HepG2 (cell line): ENCODE results near the gene UBL7. TPM values are rescaled to one million over a fixed set of nuclear protein-coding genes. Genes with fewer than 3 reads are reported as not detected.

Experiments used
- BATF2 ChIP-seq: sonication (generic); formaldehyde crosslinking; IDR thresholded peaks from 2 replicates; pipeline ENCODE4 v1.8.0; 2022; ENCODE audit warnings: mild to moderate bottlenecking, missing genetic modification reagents, moderate library complexity
- DR1 ChIP-seq: sonication (generic); formaldehyde crosslinking; IDR thresholded peaks from 2 replicates; pipeline ENCODE4 v1.8.0; 2021; ENCODE audit warnings: mild to moderate bottlenecking, missing genetic modification reagents, inconsistent platforms
- DZIP1 ChIP-seq: sonication (generic); formaldehyde crosslinking; IDR thresholded peaks from 2 replicates; pipeline ENCODE4 v1.5.0; 2020; ENCODE audit warnings: mild to moderate bottlenecking, missing genetic modification reagents
- ETS1 ChIP-seq: sonication (generic); formaldehyde crosslinking; IDR thresholded peaks from 2 replicates; pipeline ENCODE4 v1.4.0; 2020; ENCODE audit warnings: missing genetic modification reagents
- FOSL1 ChIP-seq: sonication (generic); formaldehyde crosslinking; IDR thresholded peaks from 2 replicates; pipeline ENCODE4 v1.9.0; 2021; ENCODE audit warnings: missing genetic modification reagents, borderline replicate concordance
- HNRNPK ChIP-seq: fragments of 200-400 bp; formaldehyde crosslinking; IDR thresholded peaks from 2 replicates; pipeline ENCODE4 v1.6.1; 2018; ENCODE audit warnings: low read length, low read depth, moderate library complexity, mild to moderate bottlenecking; ENCODE audit not compliant: poor library complexity, severe bottlenecking
- SOX13 ChIP-seq, 3 experiments: fragments of 450-650 bp in 1 of 3; sonication (generic) in 1 of 3; formaldehyde crosslinking in 1 of 3; IDR thresholded peaks in 2 of 3; conservative IDR thresholded peaks in 1 of 3; 2 replicates each; pipeline versions ENCODE4 v1.5.0 to v1.6.1; 2016 to 2020; ENCODE audit warnings: antibody characterized with exemption in 1 of 3, mild to moderate bottlenecking in 1 of 3, missing compliant biosample characterization in 1 of 3, missing genetic modification reagents in 1 of 3, moderate library complexity in 1 of 3
- ZFP90 ChIP-seq: sonication (generic); formaldehyde crosslinking; IDR thresholded peaks from 2 replicates; pipeline ENCODE4 v1.8.0; 2022; ENCODE audit warnings: missing genetic modification reagents, mild to moderate bottlenecking, inconsistent platforms, borderline replicate concordance
- ZNF124 ChIP-seq: sonication (generic); formaldehyde crosslinking; IDR thresholded peaks from 2 replicates; pipeline ENCODE4 v1.4.0; 2020; ENCODE audit warnings: missing genetic modification reagents
- ZNF18 ChIP-seq: sonication (generic); formaldehyde crosslinking; IDR thresholded peaks from 2 replicates; pipeline ENCODE4 v1.8.0; 2022; ENCODE audit warnings: mild to moderate bottlenecking, missing genetic modification reagents; ENCODE audit not compliant: insufficient replicate concordance
- ZNF180 ChIP-seq: sonication (generic); formaldehyde crosslinking; IDR thresholded peaks from 2 replicates; pipeline ENCODE4 v1.4.0; 2020; ENCODE audit warnings: low read depth, missing genetic modification reagents, borderline replicate concordance
- ZNF256 ChIP-seq: sonication (generic); formaldehyde crosslinking; conservative IDR thresholded peaks from 2 replicates; pipeline ENCODE4 v1.4.0; 2020; ENCODE audit warnings: missing genetic modification reagents
- ZNF30 ChIP-seq: sonication (generic); formaldehyde crosslinking; IDR thresholded peaks from 2 replicates; pipeline ENCODE4 v1.5.0; 2020; ENCODE audit warnings: mild to moderate bottlenecking, missing genetic modification reagents
- ZNF441 ChIP-seq: sonication (generic); formaldehyde crosslinking; IDR thresholded peaks from 2 replicates; pipeline ENCODE4 v1.7.0; 2021; ENCODE audit warnings: missing genetic modification reagents, borderline replicate concordance
- ZNF512 ChIP-seq: sonication (generic); formaldehyde crosslinking; IDR thresholded peaks from 2 replicates; pipeline ENCODE4 v1.4.0; 2020; ENCODE audit warnings: mild to moderate bottlenecking, missing genetic modification reagents
- ZNF530 ChIP-seq: sonication (generic); formaldehyde crosslinking; IDR thresholded peaks from 2 replicates; pipeline ENCODE4 v1.5.0; 2020; ENCODE audit warnings: low read depth, mild to moderate bottlenecking, missing genetic modification reagents
- ZNF652 ChIP-seq: IDR thresholded peaks from 2 replicates; pipeline ENCODE4 v1.6.1; 2016; ENCODE audit warnings: low read depth, borderline replicate concordance
- ZNF670 ChIP-seq: sonication (generic); formaldehyde crosslinking; IDR thresholded peaks from 2 replicates; pipeline ENCODE4 v1.8.0; 2022; ENCODE audit warnings: mild to moderate bottlenecking, missing genetic modification reagents, borderline replicate concordance
- ZNF737 ChIP-seq: sonication (generic); formaldehyde crosslinking; IDR thresholded peaks from 2 replicates; pipeline ENCODE4 v1.5.0; 2020; ENCODE audit warnings: missing genetic modification reagents, mild to moderate bottlenecking, borderline replicate concordance
- ZNF775 ChIP-seq: sonication (generic); formaldehyde crosslinking; IDR thresholded peaks from 2 replicates; pipeline ENCODE4 v1.4.0; 2020; ENCODE audit warnings: missing genetic modification reagents, mild to moderate bottlenecking, moderate library complexity, borderline replicate concordance
- ZNF777 ChIP-seq: sonication (generic); formaldehyde crosslinking; IDR thresholded peaks from 2 replicates; pipeline ENCODE4 v1.4.0; 2020; ENCODE audit warnings: missing genetic modification reagents
- ZSCAN25 ChIP-seq: sonication (generic); formaldehyde crosslinking; IDR thresholded peaks from 2 replicates; pipeline ENCODE4 v1.8.0; 2022; ENCODE audit warnings: mild to moderate bottlenecking, missing genetic modification reagents
- polyA plus RNA-seq, 8 experiments: library from polyadenylated mRNA; depleted of rRNA in 3 of 8; stranded (reverse) in 7 of 8; unstranded in 1 of 8; fragments of >200 nt; fragmentation: Illumina TruSeq in 4 of 8; extraction: Trizol in 4 of 8; gene quantifications; 2 replicates each; pipeline versions ENCODE4 v1.2.1 to v1.2.3, GENCODE V29; 2011 to 2016; ENCODE audit warnings: low read depth in 4 of 8, missing spikeins in 1 of 8, mixed read lengths in 1 of 8; ENCODE audit not compliant: insufficient read depth in 1 of 8
- total RNA-seq, 5 experiments: library from RNA; depleted of rRNA; stranded (reverse); fragments of >200 nt; fragmentation: Illumina TruSeq; extraction: Trizol; gene quantifications; 2 replicates each; pipeline ENCODE4 v1.2.3, GENCODE V29; 2016; ENCODE audit warnings: low read depth in 1 of 5

UBL7 gene
- total and polyA plus RNA-seq, 2 of the 13 experiments (the other 11 are each of a cell fraction or from before 2014, with no cell fraction given) = 55.0 to 63.5 TPM

DNA sequence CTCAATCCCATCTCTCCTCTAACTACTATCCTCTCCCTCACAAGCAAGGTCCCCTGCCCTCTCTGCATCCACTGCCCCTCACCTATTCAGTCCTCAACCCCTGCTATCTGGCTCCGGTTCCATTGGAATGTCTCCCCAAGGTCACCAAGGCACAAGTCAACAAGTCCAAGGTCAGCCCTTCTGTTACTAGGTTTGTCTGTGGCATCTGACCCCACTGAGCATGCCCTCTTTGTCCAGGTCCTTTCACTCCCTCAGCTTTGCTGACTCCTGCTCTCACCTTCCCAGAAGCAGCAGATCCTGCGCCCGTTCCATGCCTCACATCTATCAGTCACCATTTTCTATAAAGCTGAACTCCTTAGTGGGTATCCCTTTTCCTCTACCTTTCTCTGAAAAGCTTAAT lies 18.9 kb downstream of the UBL7 start (continued):
- no peak for TF ChIP-seq ZNF670 (CRISPR knock-in tag)
- no peak for TF ChIP-seq ZNF652 (CRISPR knock-in tag)
- no peak for TF ChIP-seq ZNF256 (CRISPR knock-in tag)
- TF ChIP-seq HNRNPK = no peak
- TF ChIP-seq ZNF30 (CRISPR knock-in tag) = no peak
- peak; percentile 85 for TF ChIP-seq ZSCAN25
- TF ChIP-seq BATF2 = no peak
- TF ChIP-seq ZFP90 (CRISPR knock-in tag) = no peak
- TF ChIP-seq ZNF18 (CRISPR knock-in tag) = no peak
- TF ChIP-seq DR1 (CRISPR knock-in tag) = no peak; the same call in 1 of the 2 replicates
- TF ChIP-seq ZNF512 (CRISPR knock-in tag) = no peak
- TF ChIP-seq ZNF737 (CRISPR knock-in tag) = no peak
- no peak for TF ChIP-seq SOX13 (IDR thresholded peaks at IDR 0.05)
- peak in 1 of 2 experiments; percentile 89; a peak in 3 of 4 replicates for TF ChIP-seq SOX13 (CRISPR knock-in tag; conservative IDR thresholded peaks at IDR 0.05 in 1 of 2, IDR thresholded peaks at IDR 0.05 in 1 of 2)
- TF ChIP-seq ZNF180 (CRISPR knock-in tag) = no peak
- no peak for TF ChIP-seq ETS1 (CRISPR knock-in tag)
- no peak for TF ChIP-seq ZNF124 (CRISPR knock-in tag)
- no peak for TF ChIP-seq ZNF775 (CRISPR knock-in tag)
- no peak for TF ChIP-seq ZNF777 (CRISPR knock-in tag)
- TF ChIP-seq DZIP1 (CRISPR knock-in tag) = no peak
- no peak for TF ChIP-seq FOSL1 (CRISPR knock-in tag)
- peak; percentile 40; the same call in 1 of the 2 replicates for TF ChIP-seq ZNF441 (CRISPR knock-in tag)
- TF ChIP-seq ZNF530 (CRISPR knock-in tag) = no peak
